Non-pigmented ciliary epithelial cell (primary cell): Measurements from ENCODE around the gene PCGF2.

Experiments used
- DNase-seq: peaks from one replicate; pipeline ENCODE4 v3.0.0-alpha.2; 2010; ENCODE audit warnings: low read depth

The PCGF2 gene

DNA sequence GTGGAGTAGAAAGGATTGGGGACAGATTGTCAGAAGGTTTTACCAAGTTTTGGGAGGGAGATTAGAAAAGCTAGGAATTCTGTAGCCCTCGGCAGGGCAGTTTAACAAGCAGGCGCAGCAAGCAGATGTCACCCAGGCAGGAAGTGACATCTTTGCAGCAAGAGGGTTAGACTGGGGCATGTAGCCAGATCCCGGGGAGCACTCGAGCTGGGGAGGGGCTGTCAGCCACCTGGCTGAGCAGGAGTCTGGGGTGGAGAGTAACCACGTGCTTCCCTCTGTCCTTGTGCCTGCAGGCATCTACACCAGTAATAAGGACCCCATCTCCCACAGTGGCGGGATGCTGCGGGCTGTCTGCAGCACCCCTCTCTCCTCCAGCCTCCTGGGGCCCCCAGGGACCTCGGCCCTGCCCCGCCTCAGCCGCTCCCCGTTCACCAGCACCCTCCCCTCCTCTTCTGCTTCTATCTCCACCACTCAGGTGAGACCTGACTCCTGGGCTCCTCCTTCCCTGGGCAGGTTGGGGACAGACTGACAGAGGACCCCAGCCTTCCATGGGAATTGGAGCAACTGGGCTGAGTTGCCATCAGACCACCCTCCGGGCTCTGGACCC is 30.9 kb downstream of the PCGF2 start:
- DNase-seq: no peak

DNA sequence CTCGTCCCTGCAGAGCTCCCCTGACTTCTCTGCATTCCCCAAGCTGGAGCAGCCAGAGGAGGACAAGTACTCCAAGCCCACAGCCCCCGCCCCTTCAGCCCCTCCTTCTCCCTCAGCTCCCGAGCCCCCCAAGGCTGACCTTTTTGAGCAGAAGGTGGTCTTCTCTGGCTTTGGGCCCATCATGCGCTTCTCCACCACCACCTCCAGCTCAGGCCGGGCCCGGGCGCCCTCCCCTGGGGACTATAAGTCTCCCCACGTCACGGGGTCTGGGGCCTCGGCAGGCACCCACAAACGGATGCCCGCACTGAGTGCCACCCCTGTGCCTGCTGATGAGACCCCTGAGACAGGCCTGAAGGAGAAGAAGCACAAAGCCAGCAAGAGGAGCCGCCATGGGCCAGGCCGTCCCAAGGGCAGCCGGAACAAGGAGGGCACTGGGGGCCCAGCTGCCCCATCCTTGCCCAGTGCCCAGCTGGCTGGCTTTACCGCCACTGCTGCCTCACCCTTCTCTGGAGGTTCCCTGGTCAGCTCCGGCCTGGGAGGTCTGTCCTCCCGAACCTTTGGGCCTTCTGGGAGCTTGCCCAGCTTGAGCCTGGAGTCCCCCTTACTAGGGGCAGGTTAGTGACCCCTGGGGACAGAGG is 31.6 kb downstream of the PCGF2 start:
- no peak for DNase-seq

- DNase-seq: no peak
Measured at GRCh38 chr17:38715216-38715943, 32.8 kb downstream of the PCGF2 start.

DNA sequence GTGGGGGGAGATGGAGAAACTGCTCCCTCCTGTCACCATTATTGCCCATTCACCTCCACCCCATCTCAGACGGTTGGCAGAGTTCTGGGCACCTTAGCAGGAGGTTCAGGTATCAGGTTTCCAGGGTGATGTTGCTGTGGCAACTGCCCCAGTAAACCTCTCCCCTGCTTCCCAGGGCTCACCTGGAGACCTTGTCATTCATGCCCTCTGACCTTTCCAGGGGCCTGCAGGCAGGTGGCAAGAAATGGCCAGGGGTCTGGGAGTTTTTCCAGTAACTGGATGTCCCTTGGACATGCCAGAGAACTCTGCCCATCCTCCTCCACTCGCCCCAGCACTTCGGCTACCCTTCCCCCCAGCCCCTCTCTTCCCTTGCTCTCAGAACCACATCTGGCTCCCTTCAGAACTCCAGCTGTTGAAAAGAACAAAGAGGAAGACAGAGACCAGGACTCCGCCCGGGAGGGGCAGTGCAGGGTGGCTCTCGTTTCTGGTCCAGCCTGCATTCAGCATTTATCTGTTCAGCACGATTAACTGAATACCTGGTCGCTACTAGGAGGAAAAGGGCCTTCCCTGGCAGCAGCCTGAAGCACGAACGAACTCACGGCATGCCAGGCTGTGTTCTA is 34.6 kb downstream of the PCGF2 start:
- no peak for DNase-seq

DNA sequence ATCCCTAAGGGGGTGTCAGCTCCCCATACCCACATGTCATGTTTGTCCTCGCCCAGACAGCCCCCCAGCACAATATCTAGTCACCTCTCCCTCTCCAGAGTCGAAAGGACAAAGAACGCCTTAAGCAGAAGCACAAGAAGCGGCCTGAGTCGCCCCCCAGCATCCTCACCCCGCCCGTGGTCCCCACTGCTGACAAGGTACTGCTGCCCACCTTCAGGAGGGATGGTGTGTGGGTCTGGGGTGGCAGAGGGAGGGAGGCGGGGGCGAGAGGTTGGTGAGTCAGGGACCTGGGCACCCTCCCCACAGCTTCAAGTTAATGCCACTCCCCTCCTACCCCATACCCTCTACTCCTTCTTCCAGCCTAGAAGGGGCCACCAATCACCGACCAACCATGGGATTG is 35.5 kb downstream of the PCGF2 start:
- no peak for DNase-seq

DNA sequence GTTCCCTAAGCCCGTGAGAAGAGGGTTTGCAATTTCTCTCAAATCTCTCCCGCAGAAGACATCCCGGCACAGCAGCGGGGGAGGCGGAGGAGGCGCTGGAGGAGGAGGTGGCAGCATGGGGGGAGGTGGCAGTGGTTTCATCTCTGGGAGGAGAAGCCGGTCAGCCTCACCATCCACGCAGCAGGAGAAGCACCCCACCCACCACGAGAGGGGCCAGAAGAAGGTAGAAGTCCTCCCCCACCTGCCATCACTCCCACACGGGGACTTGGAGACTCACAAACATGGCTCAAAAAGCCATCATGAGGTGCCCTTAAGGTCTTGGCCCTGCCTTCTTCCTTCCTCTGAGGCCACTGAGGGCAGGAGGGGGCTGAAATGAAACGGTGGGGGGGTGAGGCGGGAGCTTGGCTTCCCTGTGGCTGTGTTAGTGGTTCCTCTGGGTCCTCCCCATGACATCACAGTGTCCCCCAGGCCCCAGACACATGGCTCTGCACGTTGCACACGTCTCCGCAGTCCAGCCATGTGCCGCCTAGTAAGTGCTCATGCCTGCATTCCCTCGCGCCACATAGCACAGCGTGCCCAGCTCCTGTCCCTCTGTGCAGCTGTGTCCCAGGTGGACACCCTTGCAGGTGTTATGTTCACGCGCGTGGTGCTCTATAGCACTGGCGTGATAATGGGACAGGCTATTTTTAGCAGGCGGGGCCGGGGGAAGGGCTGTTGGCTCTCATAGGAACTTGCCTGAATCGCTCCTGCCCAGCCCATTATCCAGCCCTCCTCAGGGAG is 36.2 kb downstream of the PCGF2 start:
- no peak for DNase-seq

DNA sequence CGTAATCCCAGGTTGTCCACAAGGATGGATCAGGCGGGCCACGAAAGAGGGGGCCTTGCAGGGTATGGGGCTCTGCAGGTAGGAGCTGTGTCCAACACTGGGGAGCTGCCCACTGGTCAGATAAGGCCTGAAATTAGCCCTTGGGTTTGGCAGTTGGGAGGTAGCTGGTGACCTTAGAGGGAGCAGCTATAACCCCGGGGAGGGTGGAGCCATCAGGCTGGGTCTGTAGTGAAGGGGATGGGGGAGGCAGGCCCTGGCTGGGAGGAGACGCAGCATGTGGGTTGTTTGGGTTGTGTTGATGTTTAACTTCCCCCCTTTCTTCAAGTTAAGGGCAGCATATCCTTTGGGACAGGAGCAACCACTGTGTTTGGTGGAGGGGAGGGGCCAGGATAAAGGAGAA is 37.2 kb downstream of the PCGF2 start:
- no peak for DNase-seq

DNA sequence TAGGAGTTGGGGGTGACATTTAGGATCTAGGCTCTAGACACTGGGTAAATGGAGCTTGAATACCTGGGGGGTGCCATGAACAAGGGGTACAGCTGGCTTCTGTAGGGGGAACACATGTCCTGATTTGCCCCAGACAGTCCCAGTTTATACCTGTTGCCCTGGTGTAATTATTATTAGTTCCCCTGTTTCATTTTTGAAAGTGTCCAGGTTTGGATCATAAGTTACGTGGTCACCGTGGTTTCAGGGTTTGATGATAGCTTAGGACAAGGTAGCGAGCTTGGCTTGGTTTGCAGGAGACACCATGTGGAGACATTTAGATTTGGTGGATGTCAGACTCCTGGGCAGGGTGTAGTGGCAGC is 37.6 kb downstream of the PCGF2 start:
- no peak for DNase-seq

GRCh38 chr17:38709864-38710603 is 38.1 kb downstream of the PCGF2 start:
- DNase-seq: no peak

GRCh38 chr17:38709104-38709820 is 38.9 kb downstream of the PCGF2 start:
- DNase-seq: no peak

- DNase-seq: no peak
Measured at GRCh38 chr17:38707678-38708351, 40.3 kb downstream of the PCGF2 start.

DNA sequence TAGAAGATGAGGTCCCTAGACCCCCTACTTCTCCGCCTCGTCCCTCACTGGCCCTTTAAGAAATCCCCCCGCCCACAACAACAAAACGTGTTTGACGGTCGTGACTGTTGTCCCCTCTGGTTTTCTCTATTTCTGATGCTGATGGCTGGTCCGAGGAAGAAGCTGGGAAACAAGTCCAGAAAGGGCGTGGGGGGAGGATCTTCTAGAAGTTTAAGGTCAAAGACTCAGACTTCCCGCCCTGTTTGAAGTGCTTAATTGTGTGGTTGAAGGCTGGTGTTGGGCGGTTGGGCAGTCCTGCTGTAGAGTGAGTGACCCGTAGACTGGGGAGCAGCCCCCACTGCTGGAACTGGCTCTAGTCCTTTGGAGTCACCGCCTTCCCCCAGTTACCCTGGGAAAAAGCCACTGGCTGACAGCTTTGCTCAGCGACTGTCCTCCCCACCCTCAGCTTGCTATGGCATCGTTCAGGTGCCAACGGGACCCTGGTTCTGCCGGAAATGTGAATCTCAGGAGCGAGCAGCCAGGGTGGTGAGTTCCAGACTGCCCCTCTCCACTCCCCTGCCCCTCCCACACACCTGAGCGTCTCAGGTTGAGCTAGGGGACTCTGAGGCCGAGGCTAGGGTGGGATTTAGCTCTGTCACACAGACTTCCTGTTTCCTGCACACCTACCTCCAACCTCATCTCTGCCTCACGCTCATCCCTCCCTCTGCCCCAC is 41.5 kb downstream of the PCGF2 start:
- DNase-seq: no peak

GRCh38 chr17:38705803-38706504 is 42.2 kb downstream of the PCGF2 start:
- DNase-seq: no peak

DNA sequence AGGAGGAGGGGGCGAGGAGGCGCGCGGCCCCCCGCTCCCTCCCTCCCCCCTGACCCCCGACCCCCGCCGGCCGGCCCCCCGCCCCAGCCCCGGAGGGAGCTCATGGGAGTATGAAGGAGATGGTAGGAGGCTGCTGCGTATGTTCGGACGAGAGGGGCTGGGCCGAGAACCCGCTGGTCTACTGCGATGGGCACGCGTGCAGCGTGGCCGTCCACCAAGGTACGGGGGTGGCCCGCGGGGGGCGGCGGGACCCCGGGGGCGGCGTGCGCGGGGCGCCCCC is 42.7 kb downstream of the PCGF2 start:
- no peak for DNase-seq

DNA sequence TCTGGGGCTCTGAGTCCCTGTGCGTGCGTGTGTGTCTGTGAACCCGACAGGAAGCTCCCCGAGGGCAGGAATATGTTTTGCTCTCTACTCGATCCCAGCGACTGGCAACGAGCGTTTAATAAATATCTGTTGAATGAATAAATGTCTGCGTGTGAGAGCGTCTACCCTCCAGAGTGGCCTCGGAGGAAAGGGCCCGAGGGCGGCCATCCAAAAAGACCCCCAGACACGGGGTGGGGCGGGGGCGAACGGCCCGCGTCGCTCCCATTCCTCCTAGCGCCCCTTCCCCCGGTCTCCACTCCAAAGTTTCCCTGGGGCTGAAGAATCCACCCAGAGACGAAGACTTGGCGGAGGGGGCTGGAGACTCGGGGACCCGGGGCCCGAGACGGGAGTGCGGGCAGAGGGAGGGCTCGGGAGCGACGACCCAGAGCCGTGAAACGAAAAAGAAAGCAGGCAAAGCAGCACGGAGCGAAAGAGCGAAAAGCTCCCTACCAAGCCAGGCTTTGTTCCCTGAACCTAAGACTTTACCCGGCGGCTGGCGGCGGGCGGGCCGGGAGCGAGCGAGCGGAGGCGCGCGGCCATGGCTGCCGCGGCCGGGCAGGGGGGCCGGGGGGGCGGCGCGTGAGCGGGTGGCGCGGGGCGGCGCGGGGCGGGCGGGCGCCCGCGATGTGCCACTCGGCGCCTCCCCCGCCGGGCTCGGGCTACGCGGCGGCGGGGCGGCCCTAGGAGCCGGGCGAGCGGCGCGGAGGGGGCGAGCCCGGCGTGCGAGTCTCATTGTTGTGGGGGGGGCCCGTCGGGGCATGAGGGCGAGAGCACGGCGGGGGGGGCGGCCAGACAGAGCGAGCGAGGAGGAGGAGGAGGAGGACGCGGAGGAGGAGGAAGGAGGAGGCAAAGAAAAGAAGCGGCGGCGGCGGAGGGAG is 43.3 kb downstream of the PCGF2 start, which contains the start of gene MLLT6:
MLLT6 (plus strand) TSS at position 668 of the 917 bp plus-strand sequence. CDS start 360 bp downstream, outside the sequence.
- no peak for DNase-seq

GRCh38 chr17:38703742-38704605 is 44.2 kb downstream of the PCGF2 start:
- no peak for DNase-seq
